CD1c-positive myeloid dendritic cell (primary cell): ENCODE results near the gene SEMA4B.

Experiments
- DNase-seq: peaks from one replicate; pipeline ENCODE4 v3.0.0-alpha.2; 2016; ENCODE audit errors: extremely low spot score

The SEMA4B gene

GRCh38 chr15:90207252-90207651 is 6.1 kb downstream of the SEMA4B start:
- DNase-seq = no peak

GRCh38 chr15:90208356-90208755 is 7.2 kb downstream of the SEMA4B start:
- DNase-seq = no peak

GRCh38 chr15:90209591-90209990 is 8.5 kb downstream of the SEMA4B start:
- peak; percentile 45 for DNase-seq

GRCh38 chr15:90210593-90210992 is 9.5 kb downstream of the SEMA4B start:
- no peak for DNase-seq

- no peak for DNase-seq
Observed at GRCh38 chr15:90211009-90211408, 9.9 kb downstream of the SEMA4B start.

GRCh38 chr15:90211440-90212143 is 10.5 kb downstream of the SEMA4B start:
- peak; percentile 28 for DNase-seq

GRCh38 chr15:90212221-90213098 is 11.3 kb downstream of the SEMA4B start:
- DNase-seq = no peak

- no peak for DNase-seq
Observed at GRCh38 chr15:90213122-90213817, 12.1 kb downstream of the SEMA4B start.

GRCh38 chr15:90213818-90214204 is 12.7 kb downstream of the SEMA4B start:
- no peak for DNase-seq

- DNase-seq = peak; percentile 69
Observed at GRCh38 chr15:90214553-90215196, 13.5 kb downstream of the SEMA4B start.

- no peak for DNase-seq
Observed at GRCh38 chr15:90217671-90218394, 16.7 kb downstream of the SEMA4B start.

GRCh38 chr15:90219421-90220141 is 18.5 kb downstream of the SEMA4B start:
- peak; percentile 47 for DNase-seq

- DNase-seq = peak; percentile 58
Observed at GRCh38 chr15:90221246-90221900, 20.2 kb downstream of the SEMA4B start.

GRCh38 chr15:90222547-90222946 is 21.4 kb downstream of the SEMA4B start:
- DNase-seq = no peak

- DNase-seq = no peak
Observed at GRCh38 chr15:90223441-90224165, 22.5 kb downstream of the SEMA4B start.

- no peak for DNase-seq
Observed at GRCh38 chr15:90225047-90225446, 23.9 kb downstream of the SEMA4B start.

GRCh38 chr15:90225504-90226234 is 24.5 kb downstream of the SEMA4B start:
- no peak for DNase-seq

GRCh38 chr15:90227336-90227735 is 26.2 kb downstream of the SEMA4B start:
- no peak for DNase-seq
